GM12875 (cell line): Measurements from ENCODE around the gene SHISA8.

ENCODE experiments used
- H3K4me3 ChIP-seq: one replicate; pipeline ENCODE4 v1.5.1; 2011; ENCODE audit warnings: low read depth, low read length, control low read depth
- CTCF ChIP-seq: IDR thresholded peaks from 2 replicates; pipeline ENCODE4 v1.5.1; 2011; ENCODE audit warnings: low read depth, mild to moderate bottlenecking, control low read depth, inconsistent platforms, low read length, moderate library complexity, borderline replicate concordance; ENCODE audit not compliant: insufficient read depth

Gene SHISA8

DNA sequence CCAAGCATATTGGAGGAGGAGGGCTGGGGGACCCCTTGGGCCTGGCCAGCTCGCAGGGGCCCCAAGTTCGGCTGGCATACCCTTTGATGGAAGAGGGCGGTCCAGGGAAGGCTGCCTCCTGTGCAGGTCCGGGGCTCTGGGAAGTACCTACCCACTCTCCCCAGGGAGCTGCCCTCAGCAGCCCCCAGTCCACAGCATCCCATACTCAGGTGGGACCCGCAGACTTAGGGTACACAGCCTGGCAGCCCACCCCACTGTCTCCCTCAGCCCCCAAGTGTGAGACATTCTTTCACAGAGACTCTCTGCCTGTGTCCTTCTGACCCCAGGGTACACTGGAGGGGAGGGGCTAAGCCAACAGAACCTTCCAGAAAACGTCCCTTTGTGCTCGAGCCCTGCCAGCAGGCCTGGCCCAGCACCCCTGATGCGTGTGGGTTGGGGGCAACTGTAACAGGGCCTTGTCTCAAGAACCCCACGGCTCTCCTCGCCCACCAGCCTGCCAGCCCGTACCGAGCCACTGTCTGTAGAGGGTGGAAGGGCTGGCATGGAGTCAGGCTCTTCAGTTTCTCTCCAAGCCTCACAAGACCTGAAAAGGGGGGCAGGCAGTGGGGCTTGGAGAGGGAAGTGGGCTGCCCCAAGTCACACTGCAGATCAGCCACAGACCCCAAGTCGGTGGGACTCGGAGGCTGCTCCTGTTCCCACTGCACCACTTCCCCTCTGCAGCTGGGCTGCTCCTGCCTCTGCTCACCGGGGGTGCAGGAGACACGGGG, 18.7 kb upstream of the SHISA8 start:
- no peak overlapping the region for H3K4me3 ChIP-seq
- no peak for TF ChIP-seq CTCF

DNA sequence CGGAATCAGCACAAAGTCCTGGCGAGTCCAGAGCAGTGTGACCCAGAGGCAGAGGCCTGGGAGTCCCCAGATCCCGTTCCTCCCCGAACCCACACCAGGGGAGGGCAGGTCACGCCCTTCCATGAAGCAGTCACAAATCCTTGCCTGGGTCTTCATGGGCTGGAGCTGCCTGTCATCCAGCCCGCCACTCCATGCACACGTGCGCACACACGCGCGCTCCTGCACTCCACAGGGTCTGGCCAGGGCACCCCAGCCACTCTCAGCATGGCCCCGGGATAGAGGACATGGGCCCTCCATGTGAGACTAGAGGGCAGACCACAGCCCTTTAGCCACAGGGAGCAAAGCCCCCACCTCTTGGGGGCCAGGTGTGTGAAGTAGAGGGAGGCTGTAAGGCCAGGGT, 17.5 kb upstream of the SHISA8 start:
- no peak for TF ChIP-seq CTCF

GRCh38 chr22:41931701-41932269, 16.9 kb upstream of the SHISA8 start:
- H3K4me3 ChIP-seq: no peak overlapping the region
- no peak for TF ChIP-seq CTCF

More for the DNA sequence above, 17.5 kb upstream of the SHISA8 start:
- no peak overlapping the region for H3K4me3 ChIP-seq

DNA sequence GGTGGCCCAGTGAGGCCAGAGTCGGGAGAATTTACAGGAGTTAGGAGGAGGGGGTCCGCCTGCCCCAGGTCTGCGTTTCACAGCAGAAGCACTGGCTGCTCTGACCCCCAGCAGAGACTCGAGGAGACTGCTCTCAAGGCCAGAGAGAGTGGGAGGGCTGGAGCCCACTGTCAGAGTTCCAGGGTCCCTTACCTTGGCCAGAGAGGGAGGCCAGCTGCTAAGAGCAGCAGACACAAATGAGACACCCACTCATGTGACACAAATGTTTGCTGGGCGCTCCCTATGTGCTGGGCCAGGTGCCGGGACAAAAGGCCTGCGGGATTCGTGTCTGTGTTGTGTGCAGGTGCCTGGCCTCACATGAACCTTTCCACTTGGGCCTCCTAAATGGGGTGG, 14.5 kb upstream of the SHISA8 start:
- TF ChIP-seq CTCF: no peak

DNA sequence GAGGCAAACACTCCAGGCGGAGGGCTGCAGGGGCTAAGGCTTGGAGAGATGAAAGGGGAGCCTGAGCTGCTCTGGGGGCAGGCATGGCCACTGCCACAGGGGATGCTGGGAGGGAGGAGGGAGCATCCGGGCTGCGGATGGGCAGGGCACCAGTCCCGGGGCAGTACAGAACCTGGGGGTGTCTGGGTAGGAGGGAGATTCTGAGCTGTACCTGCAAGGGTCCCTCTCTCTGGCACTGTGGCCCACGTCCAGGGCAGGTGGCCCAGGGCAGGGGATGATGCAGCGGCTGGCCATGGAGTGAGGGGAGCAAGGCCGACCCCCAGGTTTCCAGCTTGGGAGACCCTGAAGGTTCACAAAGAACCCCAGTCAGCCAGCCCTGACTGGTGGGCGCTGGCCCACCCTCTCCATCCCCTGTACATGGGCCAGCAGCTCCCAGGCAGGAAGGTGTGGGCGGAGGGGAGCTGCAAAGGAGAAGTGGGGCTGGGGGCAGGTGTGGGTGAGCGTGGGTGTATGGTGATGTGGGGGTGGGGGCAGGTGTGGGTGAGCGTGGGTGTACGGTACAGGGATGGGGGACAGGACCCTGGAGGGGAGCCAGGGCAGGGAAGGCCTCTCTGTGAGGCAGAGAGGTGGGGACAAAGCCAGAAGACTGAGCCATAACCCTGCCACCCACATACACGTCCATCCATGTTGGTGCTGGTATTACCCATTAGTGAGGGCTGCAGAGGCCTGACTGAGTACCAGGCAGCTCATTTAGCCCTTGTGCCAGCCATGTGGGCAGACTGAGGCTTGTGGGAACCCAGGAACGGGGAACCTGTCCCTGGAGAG, 13.9 kb upstream of the SHISA8 start:
- TF ChIP-seq CTCF: no peak
- peak overlapping the region; percentile 5 for H3K4me3 ChIP-seq

More for the DNA sequence above, 14.5 kb upstream of the SHISA8 start:
- H3K4me3 ChIP-seq: peak overlapping the region; percentile 5

DNA sequence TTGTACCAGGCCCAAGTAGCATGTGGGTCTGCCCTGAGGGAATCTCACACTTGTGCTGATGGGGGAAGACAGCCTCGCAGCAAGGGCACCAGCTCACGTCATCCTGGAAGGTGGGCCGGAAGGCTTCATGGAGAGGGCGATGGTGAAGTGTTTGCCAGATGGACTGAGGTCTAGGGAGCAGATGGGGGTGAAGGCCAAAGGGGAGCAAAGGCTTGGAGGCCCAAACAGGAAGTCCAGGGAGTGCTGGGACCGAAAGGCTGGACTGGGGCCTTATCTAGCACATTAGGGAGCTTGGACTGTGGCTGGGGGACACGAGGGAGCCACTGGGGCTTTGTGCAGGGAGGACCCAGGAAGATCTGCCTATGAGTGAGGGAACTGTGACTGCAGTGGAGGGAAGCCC, 12.9 kb upstream of the SHISA8 start:
- TF ChIP-seq CTCF: no peak
- no peak overlapping the region for H3K4me3 ChIP-seq
